ENCODE measurements around the gene POLG.
A peak's percentile ranks its signal among the peaks of the same experiment; 100 is the strongest.

The POLG gene

DNA sequence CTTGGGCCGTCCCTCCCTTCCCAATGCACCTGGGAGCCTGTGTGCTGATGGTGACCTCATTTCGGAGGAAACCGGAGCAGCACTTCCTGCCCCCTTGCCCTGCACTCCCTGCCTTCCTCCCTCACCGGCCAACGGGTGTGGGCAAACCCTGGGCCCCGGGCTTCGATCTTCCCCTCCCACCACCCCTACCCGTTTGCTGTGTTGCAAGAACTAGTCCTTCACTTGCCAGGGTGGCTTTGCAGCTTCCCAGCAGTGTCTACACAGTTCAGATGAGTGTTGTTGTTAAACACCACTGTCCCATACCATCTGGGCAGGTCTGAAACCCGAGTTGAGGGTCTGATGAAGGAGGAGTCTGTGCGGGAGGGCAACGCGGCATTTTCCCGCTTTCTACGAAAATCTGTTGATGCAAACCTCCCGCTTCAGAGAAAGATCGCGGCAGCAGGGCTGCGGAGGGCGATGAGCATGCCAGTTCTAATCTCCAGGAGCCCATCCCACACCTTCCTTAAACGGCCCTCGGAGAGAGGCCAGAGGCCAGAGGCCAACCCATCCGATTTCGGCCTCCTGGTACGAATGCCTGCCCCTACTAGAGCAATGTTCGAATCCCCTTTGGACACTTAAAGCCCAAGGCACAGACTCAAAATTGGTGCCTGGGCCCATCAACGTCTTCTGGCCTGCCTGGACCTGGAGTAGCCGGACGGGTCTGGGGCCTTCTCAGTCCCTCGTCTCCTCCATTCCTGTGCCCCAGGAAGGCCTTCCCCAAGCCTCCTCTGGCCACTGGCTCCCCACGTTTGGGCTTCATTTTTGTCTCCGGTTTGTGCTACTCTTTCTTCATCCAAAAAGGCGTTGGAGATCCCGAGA is 35.7 kb upstream of the POLG start:
- no peak for DNase-seq (ENCODE audit: low spot score)

DNA sequence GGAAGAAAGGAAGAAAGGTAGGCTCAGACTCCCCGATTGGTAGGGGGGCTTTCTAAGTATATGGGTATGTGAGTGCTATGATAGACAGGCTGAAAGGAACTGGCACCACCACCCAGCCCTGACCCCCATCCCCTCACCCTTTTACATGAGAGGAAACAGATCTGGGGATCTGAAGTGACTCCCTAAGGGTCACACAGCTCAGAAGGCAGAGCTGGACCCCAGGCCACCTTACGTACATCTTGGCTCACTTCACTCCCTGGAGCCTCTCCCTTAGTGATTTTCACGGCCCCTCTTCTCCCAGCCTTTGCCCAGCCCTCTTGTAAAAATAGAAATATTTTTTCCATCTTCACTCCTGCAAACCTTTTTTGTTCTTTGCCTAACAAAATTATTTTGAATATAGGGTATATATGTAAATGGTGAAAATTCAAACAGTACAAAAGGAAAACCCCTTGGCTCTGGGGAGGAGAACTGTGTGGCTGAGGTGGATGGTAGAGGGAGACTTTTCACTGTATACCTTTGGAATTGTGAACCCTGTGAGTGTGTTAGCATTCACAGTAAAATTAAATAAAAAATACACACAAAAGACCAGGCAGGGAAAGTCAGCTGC is 34.8 kb upstream of the POLG start:
- no peak for DNase-seq (ENCODE audit: low spot score)

DNA sequence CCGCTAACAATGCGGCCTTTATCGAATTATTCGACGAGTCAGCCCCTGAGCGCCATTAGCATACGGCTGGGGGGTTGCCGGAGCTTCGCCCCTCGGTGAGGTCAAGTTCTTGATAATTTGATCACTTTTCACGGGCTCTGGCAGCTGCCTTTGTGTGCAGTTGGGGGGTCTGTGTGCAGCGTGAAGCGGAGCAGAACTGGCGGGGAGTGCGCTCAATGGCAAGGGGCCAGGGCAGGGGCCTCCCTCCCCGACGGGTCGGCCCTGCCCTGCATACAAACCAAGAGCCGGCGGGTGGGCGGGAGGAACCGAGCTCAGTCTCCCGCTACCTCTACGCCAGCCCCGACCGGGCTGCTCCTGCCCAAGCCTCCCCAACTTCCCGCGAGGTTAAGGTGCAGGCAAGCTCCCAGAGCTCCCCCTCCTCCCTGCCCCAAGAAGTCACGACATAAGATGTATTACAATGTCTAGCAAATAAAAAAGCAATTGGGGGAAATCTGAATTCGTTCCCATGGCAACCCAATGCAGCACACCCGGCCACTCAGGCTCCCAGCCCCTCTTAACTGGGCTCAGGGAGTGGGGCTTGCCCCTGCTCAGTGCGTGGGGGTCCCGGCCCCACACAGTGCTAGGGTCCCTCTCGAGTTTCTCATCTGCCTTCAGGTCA is 34.1 kb upstream of the POLG start:
- DNase-seq (ENCODE audit: low spot score) = no peak

DNA sequence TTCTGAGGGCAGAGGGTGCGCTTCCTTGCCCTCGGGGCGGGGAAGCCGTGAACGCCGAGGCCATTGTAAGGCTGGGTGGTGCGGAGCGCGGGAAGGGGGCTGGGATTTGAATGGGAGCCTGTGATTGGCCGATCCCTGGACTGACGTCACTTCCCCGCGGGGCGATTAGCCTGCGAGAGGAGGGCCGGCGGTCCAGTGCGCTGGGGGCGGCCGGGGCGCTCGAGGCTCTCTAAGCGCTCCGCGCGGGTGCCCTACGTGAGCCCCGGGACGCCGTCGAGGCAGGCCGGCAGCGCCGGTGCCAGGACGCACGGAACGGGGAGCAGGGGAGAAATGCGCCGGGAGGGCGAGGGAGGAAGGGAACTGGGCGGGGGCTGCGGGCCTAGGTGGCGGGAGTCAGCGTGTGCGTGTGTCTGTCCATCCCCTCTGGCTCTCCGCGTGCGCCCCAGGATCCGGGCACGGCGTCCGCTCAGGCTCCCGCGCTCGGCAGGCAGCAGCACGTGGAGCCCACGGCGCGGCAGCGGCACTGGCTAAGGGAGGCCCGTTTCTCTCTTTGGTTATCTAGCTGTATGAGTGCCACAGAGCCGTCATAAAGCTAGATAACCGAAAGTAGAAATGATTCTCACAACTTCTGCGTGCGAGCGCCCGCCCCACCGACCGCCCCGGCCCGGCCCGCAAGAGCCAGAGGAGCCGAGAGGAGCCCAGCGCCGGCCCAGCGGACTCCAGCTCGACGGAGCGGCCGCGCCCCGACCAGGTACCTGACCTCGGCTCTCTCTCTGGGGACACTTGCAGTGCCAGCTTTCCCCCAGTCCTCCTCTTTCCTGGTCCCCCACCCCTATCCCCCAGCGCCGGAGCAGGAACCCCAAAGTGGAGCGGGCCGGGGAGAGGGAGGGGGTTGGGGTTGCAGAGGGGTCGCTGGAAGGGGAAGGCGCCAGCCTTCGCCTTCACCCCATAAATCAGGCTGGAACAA is 33.1 kb upstream of the POLG start:
- no peak for DNase-seq (ENCODE audit: low spot score)

DNA sequence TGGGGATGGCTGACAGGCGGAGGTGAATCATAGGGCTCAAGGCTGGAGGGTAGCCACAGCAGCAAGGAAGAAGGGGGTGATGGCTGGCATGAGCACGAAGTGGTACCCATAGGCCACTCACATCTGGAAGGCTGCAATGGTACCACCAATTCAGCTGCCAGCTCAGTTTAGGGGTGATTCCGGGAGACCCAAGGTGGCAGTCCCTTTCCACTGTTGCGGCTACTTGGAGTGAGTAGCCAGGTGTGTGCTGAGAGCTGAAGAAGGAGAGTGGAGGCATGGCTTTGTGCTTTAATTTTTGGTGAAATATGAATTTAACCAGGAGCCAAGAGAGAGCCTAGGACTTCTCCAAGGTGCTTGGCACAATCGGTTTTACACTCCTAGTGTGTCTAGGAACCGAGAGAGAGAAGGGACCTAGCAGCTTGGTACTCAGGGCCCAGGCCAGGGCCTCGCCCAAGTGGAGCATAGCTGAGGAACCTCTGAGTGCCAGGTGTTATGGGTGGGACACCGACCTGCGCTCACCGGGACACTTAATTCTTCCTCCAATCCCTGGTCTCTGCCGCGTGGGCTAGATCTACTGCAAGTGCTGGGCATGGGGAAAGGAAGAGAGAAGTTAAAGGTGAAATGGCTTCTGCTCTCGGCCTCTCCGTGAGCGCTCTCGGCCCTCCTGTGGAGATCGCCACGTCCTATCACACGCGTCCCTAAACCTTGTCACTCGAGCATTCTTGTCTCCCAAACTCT is 32.2 kb upstream of the POLG start:
- DNase-seq (ENCODE audit: low spot score) = no peak

DNA sequence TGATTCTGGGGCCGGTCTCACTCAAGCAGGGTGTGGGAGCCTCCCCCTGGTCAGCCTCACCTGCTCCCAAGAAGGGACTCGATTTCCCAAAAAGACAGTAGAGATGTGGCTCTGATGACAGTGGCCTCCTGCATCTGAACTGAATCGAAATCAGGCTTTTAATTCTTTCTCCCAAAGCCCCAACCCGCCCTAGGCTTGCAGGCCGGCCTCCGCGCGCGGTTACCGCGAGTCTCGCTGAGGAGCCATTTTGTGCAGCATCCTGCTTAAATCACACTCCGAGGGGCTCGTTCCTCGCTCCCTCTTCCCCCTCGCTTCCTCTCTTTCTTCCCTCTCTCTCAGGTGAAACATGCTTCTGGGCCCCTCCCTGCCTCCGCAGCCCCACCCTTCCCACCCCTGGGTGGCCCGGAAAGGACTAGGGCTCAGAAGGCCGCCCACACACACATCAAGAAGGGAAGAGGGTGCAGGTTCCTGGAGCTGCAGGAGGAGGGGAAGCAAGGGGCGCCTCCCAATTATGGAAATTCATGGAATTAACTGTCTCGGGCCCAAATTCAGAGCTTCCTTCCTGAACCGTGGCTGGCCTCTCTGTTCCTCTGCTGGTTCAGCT is 30.9 kb upstream of the POLG start:
- no peak for DNase-seq (ENCODE audit: low spot score)

DNA sequence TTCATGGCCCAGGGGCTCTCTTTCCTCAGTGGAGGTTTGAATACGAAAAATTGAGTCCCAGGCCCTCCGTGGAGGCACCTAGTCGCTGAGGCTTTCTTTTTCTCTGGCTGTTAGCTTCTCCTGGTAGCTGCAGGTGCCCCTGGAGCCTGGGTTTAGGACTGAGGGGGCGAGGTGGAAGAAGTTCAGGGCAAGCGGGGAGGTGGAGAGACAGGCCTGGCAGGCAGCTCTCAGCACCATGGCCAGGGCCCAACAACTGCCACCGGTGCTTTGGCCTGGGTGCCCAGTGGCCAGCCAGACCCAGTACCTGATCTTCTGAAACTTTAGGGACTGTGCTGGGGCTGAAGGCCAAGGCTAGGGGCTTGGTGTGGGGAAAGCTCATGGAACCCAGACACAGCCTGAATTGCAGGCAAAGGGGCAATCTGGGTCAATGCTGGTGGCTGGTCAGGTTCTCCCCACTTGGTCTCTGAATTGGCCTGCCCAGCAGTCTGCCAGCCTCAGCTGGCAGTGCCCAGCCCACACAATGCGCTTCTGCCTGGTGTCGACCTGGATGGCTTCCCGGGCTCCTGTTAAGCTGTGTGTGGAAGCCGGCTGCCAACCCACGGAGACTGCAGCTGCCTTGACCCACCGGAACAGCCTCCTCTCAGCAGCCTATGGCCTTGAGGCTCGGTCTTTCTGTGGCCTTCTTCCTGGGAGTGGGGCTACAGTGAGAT is 30.3 kb upstream of the POLG start:
- DNase-seq (ENCODE audit: low spot score) = no peak

DNA sequence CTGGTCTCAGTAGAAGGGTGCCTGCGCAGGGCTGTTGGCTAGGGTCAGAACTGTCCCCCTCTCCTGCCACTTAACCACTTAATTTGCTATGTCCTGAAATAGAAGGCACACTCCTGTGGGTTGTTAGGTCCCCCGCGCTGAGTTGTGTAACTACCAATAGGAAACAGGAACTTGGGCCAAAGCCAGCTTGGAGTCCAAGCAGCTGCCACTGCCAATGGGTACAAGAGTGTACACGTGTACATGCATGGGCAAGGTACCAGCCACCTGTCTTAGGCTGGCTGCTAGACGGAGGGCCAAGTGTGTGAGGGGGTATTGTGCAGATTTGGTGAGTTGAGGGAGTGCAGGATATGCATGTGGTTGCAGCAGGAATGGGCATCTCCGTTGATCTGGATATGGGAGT is 29.7 kb upstream of the POLG start:
- DNase-seq (ENCODE audit: low spot score) = no peak

DNA sequence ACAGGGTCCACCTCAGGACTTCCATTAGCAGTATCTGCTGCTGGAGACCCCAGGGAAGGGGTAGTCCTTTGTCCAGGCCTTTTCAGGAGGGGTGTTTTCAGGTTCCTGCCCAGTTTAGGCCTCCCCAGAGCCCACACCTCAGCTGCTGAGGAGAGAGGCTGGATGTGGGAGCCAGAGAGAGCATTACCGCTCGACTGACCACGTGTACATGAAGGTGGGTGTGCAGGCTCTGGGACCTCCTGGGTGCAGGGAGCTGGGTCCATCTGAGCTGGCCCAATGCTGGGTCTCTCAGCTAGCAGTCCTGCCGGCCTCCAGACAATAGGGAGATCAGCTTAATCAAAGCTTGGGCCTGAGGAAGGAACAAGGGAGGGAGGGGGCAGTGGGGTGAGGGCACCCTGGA is 29.1 kb upstream of the POLG start:
- DNase-seq (ENCODE audit: low spot score) = no peak

DNA sequence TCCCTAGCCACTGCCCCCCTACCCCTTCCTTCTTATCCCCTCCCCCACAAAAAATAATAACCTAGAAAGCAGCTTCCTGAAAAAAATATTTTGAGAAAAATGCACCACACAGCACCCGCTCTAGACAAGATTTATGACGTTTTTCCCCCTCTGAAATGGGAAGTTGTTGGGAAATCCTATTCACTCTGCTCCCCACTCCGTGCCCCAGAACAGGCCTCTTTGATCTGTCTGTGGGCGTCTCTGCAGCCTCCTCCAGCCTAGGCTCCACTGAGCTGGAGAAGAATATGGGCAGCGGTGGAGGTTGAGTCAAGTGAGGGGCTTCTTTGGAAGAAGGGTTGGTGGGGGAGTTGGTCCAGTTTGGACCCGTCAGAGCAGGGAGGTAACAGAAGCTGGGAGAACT is 28.5 kb upstream of the POLG start:
- no peak for DNase-seq (ENCODE audit: low spot score)

DNA sequence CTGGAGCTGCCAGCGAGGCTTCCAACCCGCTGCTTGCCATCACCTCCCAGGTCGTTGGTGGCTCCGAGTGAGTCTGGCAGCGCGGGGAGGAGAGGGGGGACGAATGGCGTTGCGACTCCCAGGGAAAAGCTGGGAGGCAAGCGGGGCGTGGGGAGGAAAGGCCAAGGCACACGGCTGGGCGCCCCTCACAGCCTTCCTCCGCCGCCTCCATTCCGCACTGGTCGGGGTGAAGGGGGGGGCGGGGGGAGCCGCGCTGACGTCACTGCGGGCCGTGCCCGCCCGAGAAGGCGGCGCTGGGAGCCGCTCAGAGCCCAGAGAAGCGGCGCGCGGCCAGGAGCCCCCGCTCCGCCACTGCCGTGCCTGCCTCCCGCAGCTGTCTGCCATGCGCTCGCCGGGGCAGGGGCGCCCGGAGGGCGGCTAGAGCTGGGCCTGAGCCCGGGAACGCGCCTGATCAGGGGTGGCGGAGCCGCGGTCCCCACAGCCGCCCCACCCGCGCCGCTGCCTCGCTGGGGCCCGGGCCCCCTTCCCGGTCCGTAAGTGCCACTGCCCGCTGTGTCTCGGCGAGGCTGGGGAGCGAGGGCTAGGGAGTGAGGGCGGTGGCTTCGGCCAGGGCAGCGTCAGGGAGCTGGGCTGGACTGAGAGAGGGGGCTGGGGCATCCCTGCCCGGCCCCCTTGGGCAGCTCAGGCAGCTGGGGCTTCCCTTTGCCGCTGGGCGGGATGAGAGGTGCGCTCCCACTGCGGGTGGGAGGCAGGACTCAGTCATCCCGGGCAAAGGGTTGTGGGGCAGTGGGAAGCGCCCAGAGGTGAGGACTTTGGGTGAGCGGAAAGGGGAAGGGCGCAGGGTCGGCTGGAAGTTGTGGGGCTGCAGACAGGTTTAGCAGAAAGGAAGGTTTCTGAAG is 27.8 kb upstream of the POLG start:
- no peak for DNase-seq (ENCODE audit: low spot score)

DNA sequence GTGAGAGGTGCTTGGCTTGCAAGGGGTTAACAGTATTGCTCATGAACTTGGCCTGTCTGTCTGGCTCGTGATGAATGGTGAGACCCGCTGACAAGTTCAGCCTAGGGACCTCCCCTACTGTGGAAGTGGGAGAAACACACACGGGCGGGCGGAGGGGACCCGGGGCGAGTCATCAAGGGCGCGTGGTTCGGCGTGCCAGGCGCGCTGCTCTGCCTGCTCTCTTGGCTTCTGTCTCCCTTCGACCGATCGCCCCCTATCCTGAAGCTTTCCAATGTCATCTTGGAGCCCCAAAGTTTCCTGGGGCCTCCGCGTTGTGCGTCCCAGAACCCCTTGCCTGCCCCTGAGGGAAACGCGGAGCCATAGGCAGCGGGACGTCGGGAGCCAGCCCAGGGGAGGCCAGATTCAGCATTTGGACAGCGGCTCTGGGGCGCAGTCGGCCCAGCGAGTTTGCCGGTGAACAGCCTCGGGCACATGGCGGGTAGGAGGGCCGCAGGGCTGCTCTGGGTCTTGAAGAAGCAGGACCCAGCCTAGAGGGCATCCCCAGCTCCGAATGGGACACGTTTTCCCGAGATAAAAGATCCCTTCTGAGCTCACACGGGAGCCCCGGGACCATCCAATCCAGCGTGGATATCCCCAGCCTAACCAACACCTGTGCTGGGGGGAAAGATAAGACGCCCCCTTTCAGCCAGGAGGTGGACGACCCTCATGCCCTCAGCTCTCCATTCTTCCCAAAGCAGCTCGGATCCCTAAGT is 27.0 kb upstream of the POLG start:
- peak; percentile 46 for DNase-seq (ENCODE audit: low spot score)

DNA sequence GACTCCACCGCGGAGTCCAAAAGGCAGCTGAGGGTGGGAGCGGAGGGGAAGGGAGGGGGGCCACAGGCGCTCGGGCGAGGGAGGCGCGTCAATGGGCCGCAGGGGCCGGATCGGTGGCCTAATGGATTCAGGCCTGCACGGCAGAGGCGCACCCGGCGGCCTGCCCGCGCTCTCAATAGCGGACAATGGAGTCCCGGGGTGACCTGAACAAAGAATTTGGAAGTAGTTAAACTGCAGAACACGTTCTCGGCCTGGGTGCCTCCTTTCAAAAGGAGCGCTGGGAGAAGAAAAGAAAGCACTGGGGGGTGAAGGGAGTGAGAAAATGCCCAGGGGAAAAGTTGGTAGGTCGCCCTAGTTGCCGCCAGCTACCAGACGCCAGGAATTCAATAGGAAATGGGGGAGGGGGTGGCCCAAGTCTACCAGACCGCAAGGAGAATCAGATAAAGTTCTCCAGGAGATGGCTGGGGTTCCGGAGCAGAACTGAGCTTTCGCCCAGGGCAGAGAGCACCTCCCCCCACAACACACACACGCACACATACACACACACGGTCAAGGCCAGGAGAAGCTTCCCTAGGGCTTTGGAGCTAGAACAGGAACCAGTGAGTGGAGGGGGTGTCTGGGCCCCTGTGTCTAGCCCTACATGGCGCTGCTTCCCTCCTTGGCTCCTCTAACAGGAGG is 25.8 kb upstream of the POLG start:
- DNase-seq (ENCODE audit: low spot score) = no peak

DNA sequence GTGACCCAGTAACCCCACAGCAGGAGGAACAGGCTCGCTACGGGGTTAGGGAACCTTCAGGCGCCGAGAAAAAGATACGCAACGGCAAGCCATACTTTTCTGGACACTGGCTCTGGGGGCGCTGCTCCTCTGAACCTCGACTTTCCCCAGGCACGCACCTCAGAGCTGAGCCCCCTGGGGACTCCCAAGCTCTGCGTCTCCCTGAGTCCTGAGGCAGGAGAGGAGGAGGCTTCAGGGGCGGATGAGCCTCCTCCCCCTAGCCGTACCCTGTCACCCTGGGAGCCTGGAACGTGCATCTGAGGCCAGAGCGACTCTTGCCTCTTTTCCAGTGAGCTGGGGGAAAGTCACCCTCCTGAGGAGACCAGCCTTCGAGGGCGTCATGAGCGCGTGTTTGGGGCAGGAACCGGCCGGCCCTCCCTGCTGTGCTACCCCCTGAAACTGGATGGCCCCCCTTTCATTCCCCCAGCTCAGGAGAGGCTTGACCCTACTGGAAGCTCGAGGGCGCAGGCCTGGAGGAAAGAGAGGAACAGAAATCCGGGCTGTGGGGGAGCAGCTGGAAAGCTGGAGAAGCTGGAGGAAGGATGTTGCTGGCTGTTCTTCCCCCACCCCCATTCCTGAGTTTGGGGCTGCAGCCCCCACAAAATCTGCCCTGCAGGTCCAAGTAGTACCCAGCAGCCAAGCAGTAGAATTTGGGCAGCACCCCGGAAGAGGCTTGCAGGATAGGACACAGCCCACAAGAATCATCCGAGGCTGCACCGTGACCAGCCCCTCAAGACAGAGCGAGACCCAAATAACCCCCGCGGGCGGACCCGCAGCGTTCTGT is 25.1 kb upstream of the POLG start:
- no peak for DNase-seq (ENCODE audit: low spot score)

DNA sequence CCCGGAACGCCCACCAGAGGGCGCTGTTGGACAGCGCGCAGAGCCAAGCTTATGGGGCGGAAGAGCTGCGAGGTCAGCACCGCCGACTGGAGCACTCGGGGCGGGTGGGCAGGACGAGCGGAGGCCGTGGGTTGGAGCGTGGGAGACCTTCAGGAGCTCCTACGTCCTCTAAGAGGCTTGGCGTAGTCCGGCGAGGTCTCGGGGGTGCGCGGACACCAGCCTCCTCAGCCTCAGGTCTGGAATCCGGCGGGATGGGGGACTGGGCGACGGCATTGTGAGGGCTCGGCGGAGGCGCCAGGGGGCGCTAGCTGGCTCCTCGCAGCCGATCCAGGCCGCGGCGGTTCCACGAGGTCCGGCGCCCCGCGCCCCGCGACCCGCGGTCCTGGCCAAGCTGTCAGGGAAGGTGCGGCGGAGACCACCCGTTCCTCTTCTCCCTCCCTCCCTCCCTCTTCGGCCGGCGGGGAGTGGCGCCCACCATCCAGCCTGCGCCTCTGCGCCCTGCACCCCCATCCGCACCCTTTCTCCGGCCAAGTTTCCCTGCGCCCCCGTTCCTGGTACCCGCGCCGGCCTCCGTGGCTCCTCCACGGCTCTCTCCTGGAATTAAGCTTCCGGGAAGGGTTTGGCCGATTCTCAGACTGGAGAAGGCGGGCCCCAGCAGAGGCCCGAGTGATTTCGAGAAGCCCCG is 24.3 kb upstream of the POLG start:
- peak; percentile 80 for DNase-seq (ENCODE audit: low spot score)

DNA sequence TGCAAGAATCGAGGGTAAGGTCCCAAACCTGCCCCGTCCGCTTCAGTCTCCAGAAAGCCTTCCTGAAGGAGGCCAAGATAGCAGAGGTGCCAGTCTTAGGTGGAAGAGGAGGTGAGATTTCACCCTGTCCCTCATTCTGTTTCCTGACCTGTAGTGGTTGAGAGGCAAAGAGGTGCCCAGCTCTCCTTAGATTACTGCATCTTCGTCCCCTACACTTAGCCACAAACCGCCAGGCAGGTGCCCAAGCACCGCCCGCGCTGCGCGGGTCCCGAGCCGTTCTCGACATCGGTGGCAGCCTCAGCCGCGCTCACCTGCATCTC is 23.8 kb upstream of the POLG start:
- no peak for DNase-seq (ENCODE audit: low spot score)

All from CD4-positive, alpha-beta T cell treated with Interleukin-15 for 4 hours (primary cell).